Stimulated activated naive CD4-positive, alpha-beta T cell (primary cell): ENCODE data around the gene KCND3.

Experiments used
- DNase-seq, 6 experiments: peaks; one replicate each; lab custom pipeline; 2025; lab: John Stamatoyannopoulos, UW

The KCND3 gene

DNA sequence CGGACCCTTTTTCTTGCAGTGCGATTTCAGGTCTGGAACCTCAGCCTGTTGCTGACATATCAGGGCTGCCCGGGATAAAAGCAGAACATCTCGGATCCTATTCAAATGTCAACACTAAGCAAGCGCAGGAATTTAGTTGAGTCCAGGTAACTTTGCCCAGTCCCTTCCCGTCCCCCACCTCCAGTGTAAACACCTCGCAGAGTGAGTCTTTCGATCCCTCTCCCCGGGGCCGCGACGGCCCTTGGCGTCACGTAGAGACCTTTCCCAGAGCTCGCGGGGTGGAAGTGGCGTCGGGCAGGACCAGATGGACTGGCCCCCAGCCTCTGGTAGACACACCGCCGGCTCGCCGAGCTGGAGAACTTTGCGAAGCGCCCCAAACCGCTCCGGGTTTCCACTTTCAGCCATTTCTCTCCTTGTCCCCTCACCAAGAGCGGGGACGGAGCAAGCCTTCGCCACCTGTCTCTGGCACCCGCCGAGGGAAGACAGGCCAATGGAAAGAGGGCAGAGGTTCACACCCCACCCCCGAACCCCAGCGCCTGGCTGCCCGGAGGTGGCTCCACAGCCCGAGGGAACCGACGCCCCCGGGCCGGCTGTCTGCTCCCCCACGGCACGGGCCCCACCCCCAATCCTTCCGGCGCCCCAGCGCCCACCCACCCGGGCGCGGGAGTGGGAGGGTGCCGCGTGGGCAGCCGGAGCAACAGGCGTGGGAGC is 570 bp downstream of the KCND3 start:
- DNase-seq, result no peak

DNA sequence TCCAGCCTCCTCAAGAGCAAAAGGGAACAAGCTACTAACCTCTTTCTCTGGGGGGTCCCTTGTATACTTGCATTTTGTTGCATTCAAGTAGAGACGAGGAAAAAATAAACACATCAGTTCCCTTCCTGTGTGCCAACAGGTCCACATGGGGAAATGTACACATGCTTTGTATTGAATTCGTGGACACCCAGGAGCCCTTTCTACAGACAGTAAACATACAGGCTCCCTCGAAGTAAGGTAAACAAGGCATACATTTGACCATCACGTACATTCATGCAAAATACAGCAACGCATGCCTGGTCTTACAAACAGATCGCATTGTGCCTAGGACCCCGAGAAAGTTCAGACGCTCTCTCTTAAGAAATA is 1.1 kb downstream of the KCND3 start:
- DNase-seq, result no peak

DNA sequence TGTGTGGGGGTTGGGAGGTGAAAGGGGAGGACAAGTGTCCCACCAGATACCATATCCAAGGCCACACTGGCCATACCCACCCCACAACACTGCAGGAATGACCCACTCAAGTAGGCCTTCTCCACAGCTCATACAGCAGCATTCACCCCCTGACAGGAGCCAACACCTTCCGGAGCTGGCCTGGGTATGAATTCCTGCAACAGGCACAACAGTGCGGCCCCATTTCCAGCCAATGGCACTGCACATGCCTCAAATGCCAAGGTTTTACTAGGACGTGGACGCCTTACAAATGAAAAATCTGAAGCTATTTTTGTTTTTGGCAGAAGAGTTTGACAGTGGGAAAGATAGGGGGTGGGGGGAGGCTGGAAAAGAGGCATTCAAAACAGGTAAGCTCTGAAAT is 2.0 kb downstream of the KCND3 start:
- no peak for DNase-seq

DNA sequence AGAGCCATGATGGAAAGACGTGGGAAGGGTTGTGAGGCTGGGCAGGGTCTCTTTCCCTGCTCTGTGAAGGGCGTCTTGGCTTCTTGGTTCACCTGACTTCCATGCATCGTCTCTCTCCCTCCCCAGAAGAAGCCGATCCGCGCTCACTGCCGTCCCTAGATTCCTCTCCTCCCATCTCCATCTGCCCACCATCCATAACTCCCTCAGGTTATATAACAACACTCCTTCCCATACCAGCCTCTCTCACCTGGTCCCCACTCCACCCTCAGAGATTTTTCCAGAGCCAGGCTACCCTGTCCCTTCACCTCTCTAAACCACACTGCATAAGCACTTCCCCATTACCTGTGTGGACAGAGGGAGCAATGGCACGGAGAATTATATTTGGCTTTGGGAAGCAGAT is 6.0 kb downstream of the KCND3 start:
- no peak for DNase-seq

DNA sequence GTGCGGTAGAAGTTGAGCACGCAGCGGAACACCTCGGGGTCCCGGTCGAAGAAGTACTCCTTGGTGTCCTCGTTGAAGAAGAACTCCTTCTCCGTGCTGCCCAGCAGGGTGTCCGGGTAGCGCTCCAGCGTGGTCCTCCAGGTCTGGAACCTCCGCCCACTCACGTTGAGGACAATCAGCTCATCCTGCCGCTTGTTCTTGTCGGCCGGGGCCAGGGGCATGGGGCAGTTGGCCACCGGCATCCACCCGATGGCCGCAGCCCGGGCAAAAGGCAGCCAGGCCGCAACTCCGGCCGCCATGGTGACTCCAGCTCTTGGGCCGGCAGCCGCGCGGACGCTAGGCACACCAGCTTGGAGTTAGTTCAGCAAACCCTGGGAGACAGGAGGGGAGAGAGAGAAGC is 7.0 kb downstream of the KCND3 start:
- no peak for DNase-seq

DNA sequence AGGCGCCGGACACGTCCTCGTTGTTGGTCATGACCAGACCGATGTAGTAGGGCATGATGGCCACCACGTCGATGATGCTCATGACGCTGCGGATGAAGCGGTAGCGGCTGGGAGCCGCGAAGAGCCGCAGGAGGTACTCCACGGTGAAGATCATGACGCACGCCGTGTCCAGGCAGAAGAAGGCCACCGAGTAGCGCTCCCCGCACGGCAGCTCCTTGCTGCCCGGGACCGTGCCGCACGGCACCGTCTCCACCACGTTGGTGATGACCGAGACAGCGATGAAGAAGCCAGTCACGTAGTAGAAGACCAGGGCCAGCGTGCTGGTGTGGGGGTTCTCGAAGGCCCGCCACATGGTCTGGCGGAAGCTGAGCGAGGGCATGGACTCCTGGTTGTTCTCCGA is 7.6 kb downstream of the KCND3 start:
- DNase-seq, result no peak

DNA sequence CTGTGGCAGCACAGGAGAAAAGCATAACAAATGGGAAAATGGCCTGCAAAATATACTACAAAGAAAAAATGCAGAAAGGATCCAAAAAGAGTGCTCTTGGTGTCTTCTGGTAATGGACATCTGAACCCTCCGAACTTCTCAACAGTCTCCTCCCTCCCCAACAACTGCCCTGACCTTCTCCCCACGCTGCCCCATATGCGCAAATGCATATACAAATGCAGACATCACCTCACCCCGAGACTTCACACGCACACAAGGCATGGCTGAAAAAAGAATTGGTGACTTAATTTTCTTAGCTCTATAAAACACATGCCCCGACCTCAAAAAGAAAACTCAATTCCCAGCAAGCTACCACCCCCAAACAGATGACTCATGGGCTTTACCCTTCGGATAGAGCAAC is 8.4 kb downstream of the KCND3 start:
- no peak for DNase-seq

DNA sequence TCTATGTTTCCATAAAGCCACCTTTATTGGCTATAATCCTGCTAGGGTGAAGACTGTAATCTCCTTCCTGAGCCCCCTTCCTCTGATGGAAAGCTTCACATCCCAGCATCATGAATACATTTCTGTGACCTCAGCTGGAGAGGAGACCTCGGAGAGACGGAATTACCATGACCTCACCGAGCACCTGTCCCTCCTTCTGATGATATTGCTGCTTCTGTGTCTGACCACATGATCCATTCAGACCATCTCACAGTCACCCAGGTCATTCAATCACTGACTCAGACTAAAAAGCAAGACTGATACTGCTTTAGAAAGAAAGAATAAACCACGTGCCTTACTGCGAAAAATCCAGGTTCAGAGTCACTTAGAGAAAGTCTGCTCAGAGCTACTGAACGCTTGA is 8.8 kb downstream of the KCND3 start:
- no peak for DNase-seq

DNA sequence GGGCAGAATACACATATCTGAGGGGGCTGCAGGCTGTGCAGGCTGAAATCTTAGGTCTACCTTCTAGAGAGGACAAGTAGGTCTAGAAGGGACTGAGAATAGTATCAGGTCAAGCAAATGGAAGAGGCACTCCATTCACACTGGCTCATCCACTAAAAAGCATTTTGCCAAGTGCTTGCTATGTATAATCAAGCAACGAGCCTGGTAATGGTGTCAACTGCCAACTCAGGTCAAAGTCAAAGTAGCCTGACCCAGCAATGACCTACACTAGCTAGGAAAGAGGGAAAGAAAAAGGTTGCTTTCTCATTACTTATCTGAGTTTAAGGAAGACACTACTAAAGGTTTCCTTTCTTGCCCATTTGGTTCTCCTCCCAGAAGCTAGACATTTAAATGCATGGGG is 10.8 kb downstream of the KCND3 start:
- DNase-seq, result no peak

DNA sequence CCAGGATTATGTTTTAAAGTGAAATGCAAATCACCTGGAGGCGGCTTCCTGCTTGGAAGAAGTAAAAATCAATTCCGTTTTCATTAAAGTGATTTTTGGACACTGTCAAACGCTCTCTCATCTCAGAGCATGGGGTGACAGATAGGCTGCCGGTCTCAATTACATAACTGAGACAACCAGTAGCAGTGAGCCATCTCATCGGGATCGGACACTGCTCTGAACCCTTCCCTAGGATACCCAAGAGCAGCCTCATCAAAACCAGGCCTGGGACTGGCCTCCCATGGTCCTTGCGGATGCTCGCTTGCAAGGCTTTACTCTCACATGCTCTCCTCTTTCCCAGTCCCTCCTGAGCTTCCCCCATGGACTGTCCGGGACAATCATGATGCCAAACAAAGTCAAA is 12.1 kb downstream of the KCND3 start:
- no peak for DNase-seq

DNA sequence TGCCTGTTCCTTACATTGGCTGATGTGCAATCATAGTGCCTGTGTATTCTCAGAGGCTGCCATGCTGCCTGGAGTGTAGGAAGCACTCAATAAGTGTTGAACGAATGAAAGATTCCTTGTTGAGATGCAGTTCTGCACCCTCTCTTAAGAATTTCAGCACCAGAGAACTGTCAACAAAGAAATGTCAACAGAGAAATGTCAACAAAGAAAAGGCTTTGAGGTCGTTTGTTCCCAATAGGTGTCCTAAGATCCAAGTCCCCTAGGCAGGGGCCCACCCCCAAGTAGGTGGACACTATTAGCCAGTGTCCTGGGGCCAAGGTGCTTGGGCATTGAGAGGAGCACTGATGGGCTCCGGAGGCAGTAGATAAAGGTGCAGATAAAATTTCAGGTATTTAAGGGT is 12.6 kb downstream of the KCND3 start:
- no peak for DNase-seq

DNA sequence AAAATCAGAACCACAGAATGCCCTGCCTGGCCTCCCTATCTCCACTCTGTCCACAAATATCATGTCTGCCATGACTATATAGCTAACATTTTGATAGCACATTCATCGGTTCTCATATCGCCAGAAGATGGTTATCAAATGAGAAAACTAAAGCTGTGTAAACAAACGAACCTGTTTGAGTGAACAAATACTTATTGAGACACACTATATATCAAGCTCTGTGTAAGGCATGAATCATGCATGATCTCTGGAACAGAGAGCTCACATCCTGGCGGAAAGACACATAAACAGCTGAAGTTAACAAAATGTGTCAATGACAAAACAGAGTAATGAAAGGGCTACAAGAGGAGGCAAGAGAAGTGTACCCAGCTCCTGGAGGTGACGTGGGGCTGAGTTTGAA is 13.1 kb downstream of the KCND3 start:
- DNase-seq, result no peak

DNA sequence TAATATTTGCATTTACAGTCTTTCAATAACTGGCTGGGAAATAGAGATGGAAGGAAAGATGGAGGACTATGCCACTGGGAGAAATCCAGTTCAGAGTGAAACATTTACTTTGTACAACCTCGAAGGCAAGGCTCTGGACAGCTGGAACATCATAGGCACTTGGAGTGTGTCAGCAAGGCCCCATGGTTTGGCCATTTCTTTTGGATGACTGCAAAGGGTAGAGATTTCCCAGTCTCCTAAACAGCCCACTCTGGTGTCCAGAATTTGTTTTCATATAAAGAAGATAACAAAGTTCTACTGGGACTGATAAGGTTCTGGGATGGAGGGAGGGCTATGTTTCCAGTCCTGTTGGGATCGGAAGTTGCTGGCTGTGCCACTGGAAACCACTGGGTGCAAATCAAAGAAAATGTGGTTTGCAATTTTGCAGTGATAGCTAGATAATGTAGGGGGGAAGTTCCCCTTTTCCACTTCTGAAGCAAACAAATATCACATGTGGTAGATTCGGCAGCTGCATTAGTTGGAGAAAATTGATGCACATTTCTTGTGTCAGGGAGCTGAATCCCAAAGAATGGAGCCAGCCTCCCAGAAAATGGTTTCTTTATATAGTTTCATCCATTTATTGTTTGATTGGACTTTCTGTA is 16.2 kb downstream of the KCND3 start:
- DNase-seq, result no peak

DNA sequence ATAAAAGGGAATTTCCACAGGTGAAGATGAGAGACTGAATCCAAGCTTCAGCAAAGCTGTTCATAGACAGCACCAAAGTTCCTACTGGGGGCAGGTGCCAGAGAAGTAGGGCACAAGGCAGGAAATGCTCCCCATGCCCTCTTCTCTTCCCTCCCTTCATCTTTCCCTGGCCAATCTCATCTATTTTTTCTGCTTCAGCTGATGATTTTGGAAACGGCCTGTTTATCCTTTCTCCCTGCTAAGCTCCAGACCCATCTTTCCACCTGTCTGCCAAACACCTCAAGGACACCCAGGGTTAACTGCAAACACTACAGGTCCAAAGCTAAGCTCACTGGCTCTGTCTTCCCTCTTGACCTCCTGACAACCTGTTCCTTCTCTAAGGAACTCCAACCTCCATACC is 18.1 kb downstream of the KCND3 start:
- DNase-seq, result no peak

DNA sequence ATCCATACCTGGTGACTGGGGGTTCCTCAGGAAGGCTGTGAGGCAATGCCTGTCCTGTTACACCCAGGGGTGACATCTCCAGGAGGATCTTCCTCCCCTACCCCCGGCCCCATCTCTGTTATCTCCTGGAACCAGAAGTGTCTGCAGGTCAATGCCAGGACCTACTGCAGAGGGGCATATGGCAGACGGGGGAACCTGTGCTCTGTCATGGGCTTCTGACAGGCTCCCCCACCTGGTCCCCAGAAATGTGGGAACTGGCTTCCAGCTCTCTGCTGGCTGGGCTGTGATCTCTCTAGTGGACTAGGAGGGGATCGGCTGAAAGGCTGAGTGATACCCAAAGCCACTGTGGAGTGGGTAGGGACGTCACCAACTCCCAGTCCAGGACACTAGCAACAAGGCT is 21.0 kb downstream of the KCND3 start:
- no peak for DNase-seq

DNA sequence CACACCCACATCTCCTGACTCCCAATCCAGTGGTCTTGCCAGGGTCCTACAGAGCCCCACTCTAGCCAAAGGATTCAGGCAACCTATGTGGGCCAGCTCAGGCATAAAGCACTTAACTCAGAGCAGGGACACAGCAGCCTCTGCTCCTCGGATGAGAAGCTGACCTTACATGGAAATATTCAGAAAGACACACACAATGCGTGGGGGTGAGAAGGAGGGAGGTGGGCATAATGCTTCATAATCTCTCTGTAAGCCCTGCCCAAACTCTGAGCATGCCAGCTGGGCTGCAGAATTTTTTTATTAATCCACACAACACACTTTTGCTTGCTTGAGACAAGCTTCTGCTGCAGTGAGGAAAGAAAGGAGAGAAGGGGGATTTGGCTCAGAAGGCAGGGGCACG is 21.6 kb downstream of the KCND3 start:
- DNase-seq, result no peak

DNA sequence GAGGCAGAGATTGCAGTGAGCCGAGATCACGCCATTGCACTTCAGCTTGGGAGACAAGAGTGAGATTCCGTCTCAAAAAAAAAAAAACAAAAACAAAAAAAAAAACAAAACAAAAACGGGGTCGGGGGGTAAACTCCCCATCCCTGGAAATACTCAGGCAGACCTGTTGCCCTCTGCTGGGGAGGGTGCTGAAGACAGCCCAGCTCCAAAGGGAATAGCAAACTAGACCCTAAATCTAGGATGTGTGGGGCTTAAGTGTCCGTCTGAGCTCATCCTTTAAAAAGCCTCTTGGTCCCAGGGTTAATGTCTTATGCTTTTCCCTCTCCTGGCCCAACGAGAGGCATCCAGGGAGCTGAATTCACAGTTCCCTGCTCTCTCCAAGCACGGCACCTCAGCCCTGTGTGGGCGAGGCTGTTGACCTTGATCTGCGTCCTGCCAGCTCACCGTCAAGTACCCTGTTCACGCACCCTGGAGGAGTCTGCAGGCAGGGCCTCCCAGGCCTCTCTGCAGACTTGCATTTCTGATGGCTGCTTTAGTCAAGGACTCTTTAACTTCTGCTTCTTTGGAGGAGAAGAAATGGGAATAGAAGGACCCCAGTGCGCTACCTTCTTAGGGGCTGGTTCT is 22.3 kb downstream of the KCND3 start:
- DNase-seq, result no peak

DNA sequence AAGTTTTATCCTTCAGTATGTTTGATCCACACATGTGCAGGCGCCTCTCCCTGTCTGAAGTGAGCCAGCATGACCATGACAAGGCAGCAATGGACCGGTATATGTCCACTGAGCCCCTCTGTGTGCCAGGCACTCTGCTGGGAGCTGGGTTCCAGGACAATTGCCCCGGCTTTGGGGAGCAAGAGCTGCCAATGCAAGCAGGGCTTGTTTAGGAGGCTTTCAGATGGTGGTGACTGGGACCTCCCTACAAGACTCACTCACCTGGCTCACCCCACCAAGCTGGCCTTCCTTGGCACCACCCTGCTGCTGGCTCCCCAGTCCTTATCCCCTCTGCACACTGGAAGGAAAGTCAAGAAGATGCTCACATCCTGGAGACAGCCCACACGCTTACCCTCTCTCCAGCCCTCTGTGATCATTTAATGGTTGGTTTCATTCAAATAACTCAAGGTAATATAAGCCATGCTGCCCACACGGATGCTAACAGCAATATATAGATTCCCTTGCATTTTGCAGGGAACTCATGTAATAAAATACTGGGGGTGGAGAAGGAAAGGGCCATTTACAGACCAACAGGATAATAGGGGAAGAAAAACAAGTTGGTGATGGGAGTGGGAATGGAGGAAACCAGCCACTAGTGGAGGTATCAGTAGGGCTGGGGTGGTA is 23.6 kb downstream of the KCND3 start:
- no peak for DNase-seq

DNA sequence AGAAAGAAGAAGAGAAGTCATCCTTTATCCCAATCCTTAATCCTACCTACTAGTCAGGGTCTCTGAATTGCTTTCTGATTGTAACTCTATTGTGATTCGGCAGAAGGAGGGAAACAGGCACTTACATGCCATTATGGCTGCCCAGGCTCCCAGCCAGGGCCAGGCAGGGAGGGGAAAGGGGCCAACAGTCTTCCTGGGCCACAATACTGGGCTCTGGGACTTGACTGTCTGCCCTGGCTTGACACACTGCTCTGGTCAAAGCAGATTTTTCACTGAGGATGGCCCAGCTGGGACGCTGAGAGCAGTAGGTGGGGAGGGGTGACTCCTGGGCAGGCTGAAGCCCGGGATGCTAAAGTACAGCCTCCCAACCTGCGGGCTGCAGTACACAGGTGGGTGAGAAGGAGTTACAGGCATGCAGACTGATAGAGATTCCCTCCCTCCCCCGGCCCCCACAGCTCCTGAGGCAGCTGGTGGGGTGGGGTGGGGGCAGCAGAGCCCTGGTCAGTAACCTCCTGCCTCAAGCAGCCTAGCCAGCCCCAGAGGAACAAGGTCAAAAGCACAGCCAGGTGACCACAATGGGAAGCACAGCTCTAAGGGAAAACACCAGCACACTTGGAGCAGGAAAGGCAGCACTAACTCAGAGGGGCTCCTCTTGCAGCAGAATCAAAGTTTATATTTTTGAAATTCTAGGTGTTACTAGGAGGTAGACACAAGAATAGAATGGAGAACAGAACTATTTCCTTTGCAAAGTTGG is 25.3 kb downstream of the KCND3 start:
- DNase-seq, result no peak

DNA sequence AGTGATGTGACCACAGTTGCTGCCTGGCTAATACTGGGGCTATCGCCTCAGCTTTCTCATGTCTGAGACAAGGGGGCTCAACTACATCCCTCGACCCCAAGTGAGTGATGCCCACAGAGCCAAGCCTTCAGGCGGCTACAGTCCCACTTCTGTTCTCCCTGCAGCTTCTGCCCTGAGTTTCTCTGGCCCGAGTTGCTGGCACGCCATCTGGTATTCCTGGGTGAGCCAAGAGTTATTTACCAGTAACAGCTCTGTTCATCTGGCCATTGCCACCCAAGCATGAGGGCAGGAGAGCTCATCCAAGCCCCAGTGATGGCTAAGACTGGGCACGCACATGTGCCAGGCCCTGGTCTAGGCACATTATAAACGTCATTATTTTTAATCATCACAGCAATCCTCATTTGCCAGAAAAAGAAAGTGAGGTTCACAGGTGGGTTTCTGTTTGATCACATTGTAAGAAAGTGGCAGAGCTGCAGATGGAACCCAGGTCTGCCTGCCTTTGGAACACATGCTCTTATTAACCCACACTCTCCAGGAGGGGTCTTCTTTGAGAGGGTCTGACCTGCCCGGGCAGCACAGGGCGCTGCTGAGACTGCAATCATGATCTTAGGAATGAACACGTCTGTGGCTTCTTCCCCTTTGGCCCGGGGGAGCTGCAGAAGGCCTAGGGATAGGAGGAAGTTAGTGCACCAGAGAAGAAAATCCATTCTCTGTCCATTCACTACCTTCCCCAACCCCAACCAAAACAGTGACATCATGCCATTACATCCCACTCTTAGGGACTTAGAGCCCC is 27.5 kb downstream of the KCND3 start:
- no peak for DNase-seq

DNA sequence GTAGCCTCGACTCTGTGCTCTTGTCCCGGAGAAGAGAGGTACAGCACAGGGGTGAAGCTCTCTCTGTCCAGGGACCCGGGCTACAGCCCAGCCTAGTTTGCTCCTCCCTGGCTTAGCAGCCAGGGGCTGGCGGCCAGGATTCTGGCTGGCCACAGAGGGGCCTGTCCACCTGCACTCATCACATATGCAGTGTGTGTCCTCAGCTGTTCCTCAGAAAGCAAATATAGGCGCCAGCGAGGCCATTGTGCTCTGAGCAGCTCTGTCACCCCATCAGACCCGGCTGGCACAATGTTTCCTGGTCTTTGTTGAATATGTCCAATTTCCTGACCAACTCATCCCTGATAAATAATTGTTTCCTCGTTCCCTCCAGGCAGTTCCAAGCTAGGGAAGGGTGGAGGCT is 28.5 kb downstream of the KCND3 start:
- DNase-seq, result no peak

DNA sequence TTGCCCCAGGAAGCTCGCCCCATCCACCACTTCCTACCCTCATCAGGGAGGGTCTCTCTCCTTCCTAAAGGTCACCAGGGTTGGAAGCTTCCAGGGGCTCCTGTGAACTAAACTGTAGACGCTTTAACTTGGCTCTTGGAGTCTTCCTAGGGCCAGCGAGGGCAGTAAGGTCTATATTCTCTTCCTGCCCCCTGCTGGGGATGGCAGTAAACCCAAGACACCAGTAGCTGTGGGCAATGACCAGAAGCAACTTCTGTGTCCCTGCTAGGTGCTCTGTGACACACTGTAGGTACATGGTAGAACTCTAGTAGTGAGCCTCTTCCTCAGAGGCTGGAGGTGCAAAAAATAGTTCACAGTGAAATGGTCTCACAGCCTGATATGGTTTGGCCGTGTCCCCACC is 30.0 kb downstream of the KCND3 start:
- no peak for DNase-seq
